ENCODE measurements around the gene SLC44A3. TPM values are rescaled to one million over a fixed set of nuclear protein-coding genes. Genes with fewer than 3 reads are reported as not detected.
"Not testable (repeated sequence)": the region's sequence is repeated elsewhere in the genome, so short reads cannot be mapped to it uniquely, and the experiment has no call there.

Gene SLC44A3
- polyA plus RNA-seq, 6 donors from 2014 or later = not detected

DNA sequence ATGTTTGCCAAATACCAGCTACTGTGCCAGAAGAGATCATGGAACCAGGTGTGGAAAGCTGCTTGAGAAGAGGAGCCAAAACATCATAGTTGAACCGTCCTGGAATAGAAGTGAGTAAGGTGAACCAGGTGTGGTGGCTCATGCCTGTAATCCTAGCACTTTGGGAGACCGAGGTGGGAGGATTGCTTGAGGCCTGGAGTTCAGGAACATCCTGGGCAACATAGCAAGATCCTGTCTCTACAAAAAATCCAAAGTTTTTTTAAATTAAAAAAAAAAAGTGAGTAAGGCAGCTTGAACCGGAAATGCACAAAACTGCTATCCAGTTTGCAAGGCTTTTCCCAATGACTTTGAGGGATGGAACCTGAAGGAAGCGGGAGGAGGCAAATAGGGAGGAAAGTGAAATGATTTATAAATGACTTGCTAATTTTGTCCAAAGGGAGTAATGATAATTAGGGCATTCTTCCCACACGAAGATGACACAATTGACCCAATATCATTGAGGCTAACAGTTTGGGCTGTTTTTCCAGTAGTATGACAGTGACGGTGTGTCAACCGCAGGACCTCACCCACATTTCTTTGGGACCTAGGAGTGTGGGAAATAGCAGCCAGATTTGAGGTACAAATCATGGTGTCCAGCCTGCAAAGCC, 108.3 kb downstream of the SLC44A3 start:
- Mint-ChIP-seq H3K36me3 (no peaks in the 10 kb centered on the region), H3K4me3 (peak overlapping the region; percentile 90 to 95 (median 92)), H3K9me3 (no peaks in the 10 kb centered on the region), H3K4me1 (peaks cover 21 to 33% (median 29%) of the 10 kb centered on the region in 3 donors), H3K27me3 (peaks cover 0 to 22% (median 16%) of the 10 kb centered on the region in 3 donors), H3K27ac (peak overlapping the region in 4 of 6 donors; percentile 75 to 91 (median 82))
- ATAC-seq (ENCODE audit: low read depth in 2 of 2) (no peak), DNase-seq (no peak)

DNA sequence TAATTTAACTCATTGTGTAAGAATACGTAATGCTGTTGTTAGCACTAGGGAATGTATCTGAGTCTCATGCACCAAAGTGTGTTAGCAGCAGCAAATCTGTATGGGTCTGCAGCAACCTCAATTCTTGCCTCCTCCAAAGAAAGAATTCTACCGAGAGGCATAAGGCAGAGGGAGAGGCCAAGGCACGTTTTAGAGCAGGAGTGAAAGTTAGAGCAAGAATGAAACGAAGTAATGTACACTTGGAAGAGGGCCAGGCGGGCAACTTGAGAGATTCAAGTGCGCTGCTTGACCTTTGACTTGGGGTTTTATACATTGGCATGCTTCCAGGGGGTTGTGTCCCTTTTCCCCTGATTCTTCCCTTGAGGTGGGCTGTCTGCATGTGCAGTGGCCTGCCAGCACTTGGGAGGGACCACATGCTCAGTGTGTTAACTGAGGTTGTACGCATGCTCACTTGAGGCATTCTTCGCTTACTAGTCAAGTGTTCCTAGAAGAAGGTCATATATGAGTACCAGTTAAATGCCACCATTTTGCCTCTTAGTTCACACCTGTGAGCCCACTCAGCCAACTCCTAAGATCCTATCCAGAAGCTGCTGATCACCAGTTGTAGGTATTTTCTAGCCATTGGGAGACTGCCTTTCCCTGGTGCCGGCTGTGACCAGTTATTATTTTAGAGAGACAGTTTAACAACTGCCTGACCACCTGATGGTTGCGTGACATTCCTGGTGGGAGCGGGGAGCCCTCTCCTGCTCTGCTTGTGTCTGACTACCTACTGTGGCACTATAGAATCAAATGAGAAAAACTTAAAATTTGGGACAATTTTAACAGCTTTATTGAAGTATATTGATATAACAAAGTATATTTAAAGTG, 109.4 kb downstream of the SLC44A3 start:
- Mint-ChIP-seq H3K9me3 (no peaks in the 10 kb centered on the region), H3K36me3 (no peaks in the 10 kb centered on the region), H3K4me3 (peak overlapping the region in 2 of 8 donors; percentile 30 to 54), H3K27me3 (peaks cover 0 to 14% (median 7%) of the 10 kb centered on the region in 3 donors), H3K27ac (peak overlapping the region in 1 of 6 donors; percentile 15), H3K4me1 (peaks cover 17 to 24% (median 22%) of the 10 kb centered on the region in 3 donors)
- no peak for ATAC-seq (ENCODE audit: low read depth in 2 of 2)
- no peak for DNase-seq

DNA sequence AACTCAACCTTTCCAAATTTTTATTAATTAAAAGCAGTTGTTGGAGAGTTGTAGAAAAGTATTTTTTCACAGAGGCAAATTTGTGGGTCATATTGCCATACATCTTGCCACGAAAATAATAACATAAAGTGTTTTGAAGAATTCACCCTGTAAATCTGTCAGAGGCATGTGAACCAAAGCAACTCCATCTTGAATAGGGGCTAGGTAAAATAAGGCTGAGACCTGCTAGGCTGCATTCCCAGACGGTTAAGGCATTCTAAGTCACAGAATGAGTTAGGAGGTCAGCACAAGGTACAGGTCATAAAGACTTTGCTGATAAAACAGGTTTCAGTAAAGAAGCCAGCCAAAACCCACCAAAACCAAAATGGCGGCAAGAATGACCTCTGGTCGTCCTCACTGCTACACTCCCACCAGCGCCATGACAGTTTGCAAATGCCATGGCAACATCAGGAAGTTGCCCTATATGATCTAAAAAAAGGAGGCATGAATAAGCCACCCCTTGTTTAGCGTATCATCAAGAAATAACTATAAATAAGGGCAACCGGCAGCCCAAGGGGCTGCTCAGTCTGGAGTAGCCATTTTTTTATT, 111.2 kb downstream of the SLC44A3 start:
- DNase-seq = no peak
- no peaks in the 10 kb centered on the region for H3K9me3 Mint-ChIP-seq
- peak overlapping the region in 1 of 6 donors; percentile 39 for H3K27ac Mint-ChIP-seq
- no peaks in the 10 kb centered on the region for H3K27me3 Mint-ChIP-seq
- H3K4me3 Mint-ChIP-seq = no peak overlapping the region
- H3K4me1 Mint-ChIP-seq = peaks cover 7 to 16% (median 7%) of the 10 kb centered on the region in 3 donors
- no peak for ATAC-seq (ENCODE audit: low read depth in 2 of 2)
- H3K36me3 Mint-ChIP-seq = no peaks in the 10 kb centered on the region

DNA sequence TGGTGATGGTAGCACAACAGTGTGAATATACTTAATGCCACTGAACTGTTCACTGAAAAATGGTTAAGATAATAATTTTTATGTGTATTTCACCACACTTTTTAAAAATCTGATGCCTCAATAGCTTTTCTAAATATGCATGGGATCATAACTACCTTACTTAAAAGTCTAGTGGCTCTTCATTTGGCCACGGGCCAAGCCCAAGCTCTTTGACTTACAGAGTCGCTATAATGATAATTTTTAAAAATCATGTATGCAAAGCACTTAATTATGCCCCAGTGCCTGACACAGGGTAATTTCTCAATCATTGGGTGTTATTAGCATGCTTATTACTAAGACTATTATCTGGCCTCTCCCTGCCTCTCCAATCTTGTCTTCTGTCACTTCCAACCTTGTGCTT, 114.4 kb downstream of the SLC44A3 start:
- ATAC-seq (ENCODE audit: low read depth in 2 of 2) (no peak), DNase-seq (no peak)
- Mint-ChIP-seq H3K4me1 (peaks cover 0 to 5% (median 4%) of the 10 kb centered on the region in 3 donors), H3K36me3 (no peaks in the 10 kb centered on the region), H3K27ac (no peak overlapping the region), H3K4me3 (no peak overlapping the region), H3K27me3 (peaks cover 0 to 6% (median 0%) of the 10 kb centered on the region in 3 donors), H3K9me3 (no peaks in the 10 kb centered on the region)

DNA sequence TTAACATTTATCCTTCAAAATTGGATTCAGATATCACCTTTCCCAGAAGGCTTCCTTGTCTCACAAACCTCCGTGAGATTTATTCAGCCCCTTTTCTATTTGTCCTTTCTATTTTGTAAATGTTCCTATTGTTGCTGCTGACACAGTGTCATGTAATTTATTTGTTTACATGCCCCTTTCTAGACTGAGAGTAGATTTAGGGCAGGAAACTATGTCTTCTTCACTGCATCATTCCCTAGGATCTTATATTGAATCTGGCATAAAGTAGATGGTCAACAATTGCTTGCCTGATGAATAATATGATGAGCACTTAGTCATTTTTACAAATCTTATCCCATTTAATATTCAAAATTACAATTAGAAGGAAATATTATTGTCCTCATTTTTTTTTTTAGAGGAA, 114.9 kb downstream of the SLC44A3 start:
- no peak for ATAC-seq (ENCODE audit: low read depth in 2 of 2)
- H3K27me3 Mint-ChIP-seq = peaks cover 0 to 6% (median 0%) of the 10 kb centered on the region in 3 donors
- no peak for DNase-seq
- no peaks in the 10 kb centered on the region for H3K36me3 Mint-ChIP-seq
- H3K4me3 Mint-ChIP-seq = no peak overlapping the region
- H3K27ac Mint-ChIP-seq = no peak overlapping the region
- no peaks in the 10 kb centered on the region for H3K9me3 Mint-ChIP-seq
- H3K4me1 Mint-ChIP-seq = peaks cover 0 to 5% (median 4%) of the 10 kb centered on the region in 3 donors

DNA sequence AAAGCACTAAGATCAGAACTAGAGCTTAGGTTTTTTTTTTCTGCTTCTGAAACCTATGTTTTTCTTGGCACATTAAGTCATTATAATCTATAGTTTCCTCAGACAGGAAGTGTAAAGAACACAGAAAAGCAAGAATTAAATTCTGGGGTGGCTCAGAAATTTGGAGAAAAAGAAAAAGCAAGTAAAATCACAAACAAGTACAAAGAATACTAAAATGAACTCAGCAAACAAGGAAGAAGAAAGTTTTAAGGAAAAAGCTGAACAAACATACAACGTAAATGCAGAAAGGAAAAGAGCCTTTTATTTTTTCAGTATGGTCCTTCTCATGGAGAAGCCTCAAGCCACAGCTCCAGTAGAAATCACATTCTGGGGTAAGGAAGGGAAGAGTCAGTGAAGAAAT, 115.3 kb downstream of the SLC44A3 start:
- peaks cover 0 to 5% (median 4%) of the 10 kb centered on the region in 3 donors for H3K4me1 Mint-ChIP-seq
- no peaks in the 10 kb centered on the region for H3K36me3 Mint-ChIP-seq
- peak overlapping the region in 1 of 6 donors; percentile 33 for H3K27ac Mint-ChIP-seq

DNA sequence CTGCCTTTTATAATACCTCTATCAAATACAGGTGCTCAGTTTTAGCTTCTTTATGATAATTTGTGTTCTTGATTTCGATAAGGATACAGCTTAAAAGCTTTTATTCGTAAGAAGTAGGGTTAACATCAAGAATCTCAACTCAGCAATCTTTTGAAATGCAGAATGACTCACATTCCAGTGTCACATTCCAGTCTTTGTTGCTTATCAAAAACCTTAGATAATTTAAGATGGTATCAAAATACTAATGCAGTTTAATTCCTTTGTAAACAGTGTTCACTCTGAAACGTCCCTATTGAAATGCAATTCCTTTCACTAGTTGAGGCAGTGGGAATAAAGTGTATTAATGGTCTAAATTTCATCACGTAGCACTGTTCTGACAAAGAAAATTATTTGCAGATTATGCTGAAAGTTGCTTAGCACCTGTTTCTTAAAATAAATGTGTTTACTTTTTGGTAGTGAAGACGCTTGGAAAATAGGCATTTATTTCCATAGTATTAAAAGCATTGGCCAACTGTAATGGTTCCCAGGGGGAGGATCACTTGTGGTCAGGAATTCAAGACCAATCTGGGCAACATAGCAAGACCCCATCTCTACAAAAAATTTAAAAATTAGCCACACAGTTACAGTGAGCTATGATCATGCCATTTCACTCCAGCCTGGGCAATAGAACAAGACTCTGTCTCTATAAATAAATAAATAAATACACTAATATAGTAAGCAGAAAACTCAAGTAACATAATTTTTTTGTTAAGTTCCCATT, 116.9 kb downstream of the SLC44A3 start:
- Mint-ChIP-seq H3K36me3 (no peaks in the 10 kb centered on the region), H3K4me1 (peaks cover 0 to 5% (median 4%) of the 10 kb centered on the region in 3 donors), H3K27me3 (peaks cover 0 to 6% (median 0%) of the 10 kb centered on the region in 3 donors), H3K4me3 (no peak overlapping the region), H3K27ac (no peak overlapping the region), H3K9me3 (no peaks in the 10 kb centered on the region)
- no peak for DNase-seq
- ATAC-seq (ENCODE audit: low read depth in 2 of 2) = no peak

More for the DNA sequence above, 115.3 kb downstream of the SLC44A3 start:
- peaks cover 0 to 6% (median 0%) of the 10 kb centered on the region in 3 donors for H3K27me3 Mint-ChIP-seq
- no peak overlapping the region for H3K4me3 Mint-ChIP-seq
- H3K9me3 Mint-ChIP-seq = no peaks in the 10 kb centered on the region
- ATAC-seq (ENCODE audit: low read depth in 2 of 2) (no peak), DNase-seq (no peak)

DNA sequence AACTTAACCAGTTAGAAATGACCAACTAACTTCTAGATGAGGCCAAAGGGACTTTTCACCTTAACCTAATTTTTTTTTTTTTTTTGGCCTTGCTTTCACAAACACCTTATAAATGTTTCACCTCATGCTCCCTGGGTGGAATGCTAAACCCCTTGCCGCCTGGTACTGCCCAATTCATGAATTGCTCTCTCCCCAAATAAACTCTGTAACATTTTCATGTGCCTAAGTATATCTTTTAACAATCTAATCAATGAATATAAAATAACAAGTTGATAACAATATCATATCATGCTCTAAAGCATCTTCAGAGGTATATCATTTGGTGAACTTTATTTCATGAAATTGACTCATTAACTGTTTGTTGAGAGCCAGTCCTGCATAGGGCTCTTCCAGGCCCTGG, 117.7 kb downstream of the SLC44A3 start:
- ATAC-seq (ENCODE audit: low read depth in 2 of 2) (no peak), DNase-seq (no peak)
- no peaks in the 10 kb centered on the region for H3K9me3 Mint-ChIP-seq
- H3K4me3 Mint-ChIP-seq = no peak overlapping the region
- H3K36me3 Mint-ChIP-seq = no peaks in the 10 kb centered on the region
- H3K27me3 Mint-ChIP-seq = peaks cover 0 to 6% (median 0%) of the 10 kb centered on the region in 3 donors
- peak overlapping the region in 1 of 6 donors; percentile 6 for H3K27ac Mint-ChIP-seq
- H3K4me1 Mint-ChIP-seq = peaks cover 0 to 5% (median 4%) of the 10 kb centered on the region in 3 donors

DNA sequence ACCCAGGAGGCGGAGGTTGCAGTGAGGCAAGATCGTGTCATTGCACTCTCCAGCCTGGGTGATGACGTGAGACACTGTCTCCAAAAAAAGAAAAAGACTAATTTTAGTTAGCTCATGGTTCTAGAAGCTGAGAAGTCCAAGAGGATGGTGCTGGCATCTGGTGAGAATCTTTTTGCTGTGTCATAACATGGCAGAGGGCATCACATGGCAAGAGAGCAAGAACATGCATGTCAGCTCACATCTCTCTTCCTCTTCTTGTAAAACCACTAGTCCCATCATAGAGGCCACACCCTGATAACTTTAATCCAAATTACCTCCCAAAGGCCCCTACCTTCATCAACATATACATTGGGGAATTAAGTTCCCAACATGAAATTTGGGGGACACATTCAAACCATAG, 120.6 kb downstream of the SLC44A3 start:
- Mint-ChIP-seq H3K27ac (peak overlapping the region in 2 of 6 donors; percentile 40 to 65), H3K4me1 (peaks cover 0 to 5% (median 4%) of the 10 kb centered on the region in 3 donors), H3K36me3 (no peaks in the 10 kb centered on the region), H3K27me3 (peaks cover 0 to 13% (median 0%) of the 10 kb centered on the region in 3 donors), H3K9me3 (no peaks in the 10 kb centered on the region), H3K4me3 (no peak overlapping the region)
- ATAC-seq (ENCODE audit: low read depth in 2 of 2) = no peak
- no peak for DNase-seq

DNA sequence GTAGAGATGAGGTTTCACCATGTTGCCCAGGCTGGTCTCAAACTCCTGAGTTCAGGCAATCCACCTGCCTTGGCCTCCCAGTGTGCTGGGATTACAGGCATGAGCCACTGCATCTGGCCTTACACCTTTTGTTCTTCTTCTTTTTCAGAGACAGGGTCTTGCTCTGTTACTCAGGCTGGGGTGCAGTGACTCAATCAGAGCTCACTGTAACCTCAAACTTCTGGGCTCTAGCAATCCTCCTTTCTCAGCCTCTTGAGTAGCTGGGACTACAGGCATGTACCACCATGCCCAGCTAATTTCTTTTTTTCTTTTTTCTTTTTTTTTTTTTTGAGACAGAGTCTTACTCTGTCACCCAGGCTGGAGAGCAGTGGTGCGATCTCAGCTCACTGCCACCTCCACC, 121.3 kb downstream of the SLC44A3 start:
- not testable (repeated sequence) for DNase-seq; H3K4me1 Mint-ChIP-seq; ATAC-seq (ENCODE audit: low read depth in 2 of 2); H3K36me3 Mint-ChIP-seq; H3K27ac Mint-ChIP-seq; H3K9me3 Mint-ChIP-seq; H3K4me3 Mint-ChIP-seq
- H3K27me3 Mint-ChIP-seq = peaks cover 0 to 13% (median 0%) of the 10 kb centered on the region in 3 donors

DNA sequence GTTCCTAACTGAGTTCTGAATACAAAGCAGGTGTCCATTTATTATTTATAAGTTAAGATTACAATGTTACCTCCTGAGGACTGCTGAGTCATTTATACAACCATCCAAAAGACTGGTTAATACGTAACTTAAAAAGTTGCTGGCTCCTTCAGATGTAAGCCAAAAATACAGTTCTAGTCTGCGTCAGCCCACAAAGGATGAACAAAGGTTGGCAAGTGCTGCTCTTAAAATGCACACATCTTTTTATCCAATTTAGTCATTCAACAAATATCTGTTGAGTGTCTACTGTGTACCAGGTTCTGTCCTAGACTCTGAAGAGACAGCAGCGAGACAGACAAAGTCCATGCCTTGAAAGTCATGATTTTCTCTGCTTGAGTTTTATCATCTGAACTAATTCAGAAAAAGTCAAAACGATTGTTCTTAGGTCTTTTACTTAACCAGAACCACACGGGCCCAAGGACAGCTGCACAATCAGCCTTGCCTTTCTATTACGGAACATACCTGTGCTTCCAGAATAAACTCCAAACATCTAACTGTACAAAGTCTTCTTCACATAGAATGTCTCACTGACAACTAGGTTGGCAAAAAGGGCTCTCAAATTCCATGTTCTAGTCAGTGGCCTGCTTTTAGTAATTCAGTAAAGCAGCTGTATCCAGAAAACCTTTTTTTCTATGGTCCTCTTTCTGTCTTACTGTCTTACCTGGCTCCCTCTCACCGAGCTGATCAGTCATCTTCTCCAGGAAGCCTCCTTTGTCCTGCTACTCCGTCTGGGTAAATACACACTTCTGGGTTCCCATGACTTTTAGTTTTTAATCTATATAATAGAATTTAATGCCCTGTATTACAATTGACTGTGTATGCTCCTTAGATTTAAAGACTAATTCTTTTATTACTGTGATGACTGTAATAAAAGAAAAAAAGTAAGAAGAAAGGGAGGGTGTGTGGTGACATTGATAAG, 122.3 kb downstream of the SLC44A3 start:
- no peaks in the 10 kb centered on the region for H3K9me3 Mint-ChIP-seq
- no peak for ATAC-seq (ENCODE audit: low read depth in 2 of 2)
- H3K4me3 Mint-ChIP-seq = no peak overlapping the region
- H3K27me3 Mint-ChIP-seq = peaks cover 0 to 13% (median 0%) of the 10 kb centered on the region in 3 donors
- no peak overlapping the region for H3K27ac Mint-ChIP-seq
- H3K4me1 Mint-ChIP-seq = peaks cover 0 to 4% (median 0%) of the 10 kb centered on the region in 3 donors
- DNase-seq = no peak
- no peaks in the 10 kb centered on the region for H3K36me3 Mint-ChIP-seq
